Dermis microvascular lymphatic vessel endothelial cell (primary cell): Measurements from ENCODE around the gene TRAF3IP3. TPM values are rescaled to one million over a fixed set of nuclear protein-coding genes. Genes with fewer than 3 reads are reported as not detected.

Experiments used
- DNase-seq, 2 donors: peaks; one replicate each; pipeline versions ENCODE4 v3.0.0 to v3.0.0-alpha.2; 2010; ENCODE audit warnings: low read depth in 2 of 2
- total RNA-seq: library from RNA; depleted of rRNA; stranded (reverse); fragments of >200 nt; gene quantifications from 2 replicates; pipeline ENCODE4 v1.2.1, GENCODE V29; 2014

Gene TRAF3IP3
- total RNA-seq, 1 donor from 2014 or later, result not detected

- DNase-seq, result no peak
Measured at GRCh38 chr1:209797978-209798639, 42.3 kb downstream of the TRAF3IP3 start.

DNA sequence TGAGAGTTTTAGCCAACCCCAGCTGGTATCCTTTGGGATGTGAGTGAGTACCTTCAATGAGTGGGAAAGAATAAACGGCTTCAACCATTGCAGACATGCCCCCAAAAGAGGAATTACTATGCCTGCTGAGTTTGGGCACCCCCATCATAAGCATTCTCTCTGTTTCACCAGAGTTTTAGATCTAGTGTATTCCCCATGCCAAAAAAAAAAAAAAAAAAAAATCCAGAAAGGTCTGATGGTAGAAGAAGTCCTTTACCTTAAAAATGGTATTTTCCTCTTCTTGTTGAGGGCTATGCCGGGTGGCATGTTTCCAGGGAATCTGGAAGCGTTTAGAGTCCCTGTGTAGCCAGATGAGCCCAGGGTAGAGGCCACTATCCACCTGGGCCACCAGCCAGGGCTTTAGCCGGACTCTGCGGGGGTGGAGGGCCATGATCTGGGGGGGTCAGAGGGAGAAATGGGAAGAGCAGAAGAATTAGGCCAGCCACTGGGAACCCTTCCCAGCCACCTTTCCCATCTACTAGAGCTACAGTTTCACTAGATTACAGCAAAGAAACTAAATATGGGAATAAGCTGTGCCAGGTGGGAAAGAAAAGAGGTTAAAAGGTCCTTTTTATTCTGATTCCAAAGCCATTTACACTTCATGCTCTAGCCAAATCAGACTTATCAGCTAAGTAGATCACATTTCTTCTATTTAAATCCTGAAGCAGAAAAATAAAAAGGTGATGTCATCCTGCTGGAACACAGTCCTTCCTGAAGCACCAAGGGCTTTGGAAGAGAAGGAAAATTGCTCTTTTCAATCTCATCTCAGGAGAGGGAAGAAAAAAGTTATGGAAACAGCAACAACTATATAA is 45.4 kb downstream of the TRAF3IP3 start:
- peak; percentile 47 to 87 for DNase-seq

DNA sequence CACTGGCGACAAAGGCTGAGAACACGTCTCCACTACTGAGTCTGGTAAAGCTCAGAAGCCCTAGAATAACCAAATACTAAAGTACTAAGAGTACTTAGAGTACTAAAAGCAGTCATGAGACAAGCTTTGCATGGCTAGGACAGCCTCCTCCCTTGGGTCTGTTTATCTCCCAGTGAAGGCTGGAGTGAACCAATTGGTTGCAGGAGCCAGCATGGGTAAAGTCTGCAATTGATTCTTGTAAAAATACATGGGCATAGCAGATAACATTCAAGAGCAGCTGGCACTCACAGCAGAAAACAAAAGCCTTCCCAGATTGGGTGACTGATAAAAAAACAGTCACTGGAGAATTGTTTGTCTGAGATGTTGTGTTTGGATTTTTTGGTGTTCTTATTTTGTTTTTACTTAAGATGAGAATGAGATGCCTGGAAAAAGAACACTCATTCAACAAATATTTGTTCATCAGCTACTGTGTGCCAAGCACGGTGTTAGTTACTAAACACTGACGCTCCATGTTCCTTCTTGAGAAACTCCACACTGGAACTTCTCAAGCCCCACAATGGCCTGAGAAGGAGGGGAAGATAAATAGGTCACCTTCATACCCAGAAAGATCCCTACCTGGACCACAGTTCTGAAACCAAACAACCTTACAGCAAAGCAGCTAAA is 46.4 kb downstream of the TRAF3IP3 start:
- peak in 1 of 2 donors; percentile 87 for DNase-seq

GRCh38 chr1:209802780-209803152 is 46.9 kb downstream of the TRAF3IP3 start:
- no peak for DNase-seq

DNA sequence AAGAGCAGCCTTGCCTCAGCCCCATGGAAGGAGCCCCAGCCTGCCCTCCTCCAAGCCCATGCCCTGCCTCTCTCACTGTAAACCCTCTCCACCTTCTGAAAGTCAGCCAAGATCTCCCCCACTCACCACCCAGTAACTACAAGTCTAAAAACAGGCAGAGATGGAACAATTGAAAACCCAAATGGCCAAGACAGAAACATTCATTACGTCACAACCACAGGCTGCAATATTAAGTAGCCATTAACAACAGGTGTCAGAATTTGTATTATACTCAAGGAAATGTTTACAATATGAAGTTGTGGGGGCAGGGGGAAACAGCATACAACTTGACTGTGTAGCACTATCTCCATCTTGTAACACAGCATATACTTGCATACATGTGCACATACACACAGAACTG is 47.7 kb downstream of the TRAF3IP3 start:
- DNase-seq, result no peak

DNA sequence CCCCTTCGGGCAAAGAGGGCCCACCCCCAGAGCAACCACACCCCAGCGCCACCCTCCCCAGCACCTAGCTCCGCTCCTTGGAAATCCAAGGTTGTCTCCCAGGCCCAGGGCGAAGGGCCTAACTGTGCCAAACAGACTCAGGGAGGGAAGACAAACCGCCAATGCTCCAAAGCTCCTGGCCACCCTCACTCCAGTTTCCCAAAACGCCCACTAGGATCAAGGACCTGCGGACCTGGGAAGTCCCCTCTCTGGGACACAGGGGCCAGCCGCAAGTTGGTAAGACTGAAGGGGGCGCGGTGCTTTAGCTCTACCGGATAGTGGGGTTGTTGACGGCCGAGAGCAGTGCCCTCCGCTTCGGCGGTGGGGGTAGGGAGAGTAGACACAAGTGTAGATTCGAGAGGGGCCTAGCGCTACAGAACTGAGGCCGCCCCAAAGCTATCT is 49.5 kb downstream of the TRAF3IP3 start:
- peak in 1 of 2 donors; percentile 33 for DNase-seq

DNA sequence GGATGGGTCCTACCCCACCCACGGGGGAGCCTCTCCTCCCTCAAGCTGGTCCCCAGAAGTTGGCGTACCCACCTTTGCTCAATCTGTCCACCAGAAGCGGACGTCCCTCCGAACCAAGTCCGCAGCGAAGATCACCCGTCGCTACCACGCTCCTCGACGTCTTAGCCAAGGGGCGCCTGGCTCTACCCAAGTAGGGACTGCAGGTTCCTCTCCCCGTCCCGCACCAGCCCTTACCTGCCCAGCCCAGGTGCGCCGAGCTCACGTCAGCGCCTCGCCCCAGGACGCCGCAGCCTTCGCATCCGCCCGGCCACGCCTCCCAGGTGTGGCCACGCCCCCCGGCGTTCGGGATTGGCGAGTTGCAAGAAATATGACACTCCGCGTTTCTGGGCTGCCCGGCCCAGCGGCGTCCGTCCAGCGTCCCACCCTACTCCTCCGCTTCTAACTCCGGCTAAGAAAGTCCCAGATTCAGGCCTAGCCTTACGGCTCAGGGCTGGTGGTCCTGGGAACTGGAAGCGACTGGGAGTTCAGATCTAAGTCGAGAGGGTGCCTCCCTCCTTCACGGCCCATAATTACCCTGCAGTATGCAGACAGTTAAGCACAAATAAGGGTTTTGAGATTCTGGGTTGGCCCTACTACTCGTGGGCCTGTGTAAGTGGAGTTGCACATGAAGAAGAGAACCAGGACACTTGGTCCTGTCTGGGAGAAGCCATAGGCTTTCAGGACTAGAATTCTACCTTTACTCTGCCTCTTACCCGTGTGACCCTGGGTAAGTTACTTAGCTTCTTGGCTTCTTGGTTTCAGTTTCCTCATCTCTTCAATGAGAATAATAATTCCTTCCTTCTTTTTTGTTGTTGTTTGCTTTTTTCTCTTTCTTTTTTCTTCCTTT is 50.3 kb downstream of the TRAF3IP3 start, which contains the start of gene IRF6:
IRF6 (minus strand) TSS at position 268 of the 886 bp plus-strand sequence. CDS start 4,729 bp downstream, outside the sequence.
- peak in 1 of 2 donors; percentile 89 for DNase-seq

- no peak for DNase-seq
Measured at GRCh38 chr1:209807509-209807908, 51.7 kb downstream of the TRAF3IP3 start.

GRCh38 chr1:209808059-209808581 is 52.3 kb downstream of the TRAF3IP3 start:
- DNase-seq, result peak; percentile 64 to 97

- no peak for DNase-seq
Measured at GRCh38 chr1:209809611-209810010, 53.8 kb downstream of the TRAF3IP3 start.

DNA sequence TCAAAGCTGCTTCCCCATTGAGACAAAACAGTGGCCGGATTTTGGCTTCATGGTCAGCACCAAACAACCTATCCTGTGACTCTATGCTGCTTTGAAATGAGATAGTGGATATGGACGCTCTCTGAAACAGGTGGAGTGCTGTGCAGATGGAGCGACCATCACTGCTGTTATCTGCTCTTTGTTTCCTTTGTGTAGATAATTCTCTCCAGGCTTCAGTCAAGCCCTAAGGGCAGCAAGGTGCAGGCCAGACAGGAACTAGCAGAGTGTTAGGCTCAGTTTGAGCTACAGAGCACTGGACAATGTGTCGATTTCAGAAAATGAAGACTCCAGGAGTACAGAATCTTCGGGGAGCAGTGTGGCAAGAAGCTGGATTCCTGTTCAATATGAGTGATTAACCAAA is 54.9 kb downstream of the TRAF3IP3 start:
- DNase-seq, result no peak

- no peak for DNase-seq
Measured at GRCh38 chr1:209813902-209814301, 58.0 kb downstream of the TRAF3IP3 start.

DNA sequence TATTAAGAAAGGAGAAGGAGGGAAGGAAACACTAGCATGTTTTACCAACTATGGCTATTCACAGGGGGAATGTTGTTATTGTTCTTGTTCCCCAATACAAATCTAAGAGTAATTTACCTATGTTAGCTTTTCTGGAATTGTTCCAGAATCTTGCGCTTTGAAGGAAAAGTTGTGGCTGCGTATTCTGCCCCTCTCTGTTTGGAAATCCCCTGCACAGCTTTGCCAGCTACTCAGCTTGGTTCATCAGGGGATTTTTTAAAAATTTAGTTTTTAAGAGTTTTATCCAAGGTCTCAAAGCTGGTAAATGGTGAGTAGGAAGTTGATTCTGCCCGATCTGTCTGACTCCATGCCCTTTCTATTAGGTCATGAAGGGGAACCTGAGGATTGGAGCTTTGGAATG is 59.6 kb downstream of the TRAF3IP3 start:
- DNase-seq, result peak in 1 of 2 donors; percentile 52

GRCh38 chr1:209815931-209816341 is 60.1 kb downstream of the TRAF3IP3 start:
- DNase-seq, result no peak

DNA sequence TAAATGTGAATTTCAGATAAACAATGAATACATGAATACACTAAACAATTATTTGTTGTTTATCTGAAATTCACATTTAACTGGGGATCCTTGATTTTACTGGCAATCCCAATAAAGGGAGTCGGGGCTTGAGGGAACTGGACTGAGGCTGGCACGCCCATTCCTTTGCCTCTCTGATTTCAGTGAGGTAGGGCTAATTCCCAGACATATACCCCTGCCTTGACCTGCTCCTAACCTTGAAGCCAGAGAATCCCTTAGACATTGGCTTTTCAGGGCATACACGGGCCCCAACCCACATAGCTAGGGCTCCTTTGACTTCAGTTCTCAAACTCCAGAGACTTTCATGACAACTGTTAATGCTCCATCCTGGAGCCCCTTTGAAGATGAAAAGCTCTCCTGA is 61.1 kb downstream of the TRAF3IP3 start:
- DNase-seq, result no peak

- no peak for DNase-seq
Measured at GRCh38 chr1:209817691-209818090, 61.8 kb downstream of the TRAF3IP3 start.

- no peak for DNase-seq
Measured at GRCh38 chr1:209819058-209819457, 63.2 kb downstream of the TRAF3IP3 start.

DNA sequence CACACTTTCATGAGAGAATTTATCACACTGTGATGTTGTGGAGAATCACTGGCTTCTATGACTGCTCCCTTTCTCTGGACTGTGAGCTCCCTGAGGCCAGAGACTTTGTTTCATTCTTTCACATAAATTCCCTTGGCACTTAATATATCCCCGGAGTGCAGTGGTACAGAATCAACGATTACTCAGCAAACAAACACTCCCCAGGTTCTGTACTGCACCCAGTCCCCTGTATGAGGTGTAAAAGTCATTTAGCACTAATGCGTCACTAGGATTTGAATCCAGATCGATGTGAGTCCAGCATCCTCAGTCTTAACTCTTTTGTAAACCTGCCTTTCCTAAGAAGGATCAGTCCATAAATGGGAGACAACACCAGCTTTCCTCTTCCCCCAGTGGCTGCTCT is 65.1 kb downstream of the TRAF3IP3 start:
- DNase-seq, result no peak

GRCh38 chr1:209822706-209823105 is 66.9 kb downstream of the TRAF3IP3 start:
- no peak for DNase-seq

DNA sequence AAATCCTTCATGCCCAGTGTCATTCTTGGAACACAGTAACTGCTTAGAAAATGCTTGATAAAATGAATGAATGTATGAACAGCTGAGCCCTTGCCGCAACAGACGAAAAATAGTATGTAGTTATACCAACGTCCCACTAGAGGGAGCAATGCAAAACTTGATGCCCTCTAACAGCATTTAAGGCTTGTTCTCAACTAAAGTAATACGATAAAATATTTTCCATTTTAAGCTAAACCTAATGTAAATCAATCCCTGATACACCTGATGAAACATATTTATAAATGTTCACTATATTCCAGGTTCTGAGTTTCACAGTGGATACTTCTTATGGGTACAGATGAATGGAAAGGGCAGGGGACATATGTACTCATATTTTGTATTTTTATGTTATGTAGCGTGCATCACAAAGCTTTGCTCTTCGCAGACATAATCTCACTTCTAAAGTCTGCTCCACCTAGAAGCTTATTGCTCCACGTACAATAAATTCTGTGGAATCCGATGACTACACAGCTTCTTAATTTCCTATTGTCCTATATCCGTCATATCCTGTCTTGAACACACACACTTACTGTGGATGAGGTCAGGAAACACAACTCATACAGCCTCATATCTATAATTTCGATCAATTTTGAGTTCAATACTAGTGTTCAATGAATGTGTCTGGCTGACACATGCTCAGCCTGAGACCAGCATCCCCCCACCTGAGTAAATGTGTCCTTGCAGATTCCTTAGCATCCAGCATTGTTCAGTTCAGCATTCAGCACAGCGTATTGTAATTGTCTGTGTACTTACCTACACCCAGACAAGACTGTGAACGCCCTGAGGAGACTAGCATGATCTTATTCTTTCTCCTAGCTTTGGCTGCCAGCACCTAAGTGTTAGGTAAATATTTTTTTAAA is 67.5 kb downstream of the TRAF3IP3 start:
- peak; percentile 69 to 93 for DNase-seq
